Lower leg skin (tissue), 4 donors: ENCODE data around the gene UTF1. TPM values are rescaled to one million over a fixed set of nuclear protein-coding genes. Genes with fewer than 3 reads are reported as not detected.

ENCODE experiments used
- DNase-seq, 2 donors: peaks; one replicate each; pipeline ENCODE4 v3.0.0-alpha.2; 2019; ENCODE audit warnings: low spot score in 2 of 2
- H3K4me3 ChIP-seq: fragments of 200-600 bp; sonication (generic); 2 replicates; pipeline ENCODE4 v1.5.1; 2017; ENCODE audit warnings: mild to moderate bottlenecking, low read depth; ENCODE audit not compliant: poor library complexity, severe bottlenecking
- CTCF ChIP-seq, 3 donors: fragments of 450-650 bp; IDR thresholded peaks; one replicate each; pipeline ENCODE4 v1.5.1; 2016; ENCODE audit warnings: antibody characterized with exemption in 3 of 3, mild to moderate bottlenecking in 3 of 3, moderate library complexity in 2 of 3
- POLR2A ChIP-seq, 2 donors: fragments of 450-650 bp; IDR thresholded peaks; one replicate each; pipeline ENCODE4 v1.6.1; 2016 to 2017; ENCODE audit warnings: antibody characterized with exemption in 2 of 2, mild to moderate bottlenecking in 1 of 2, moderate library complexity in 1 of 2
- WGBS, 2 donors: methylation state at CpG; one replicate each; pipeline ENCODE4 v1.1.5; 2018; 5-methylcytosine and 5-hydroxymethylcytosine counted together
- intact Hi-C: fragments of 100-400 bp; cut with DNase I; formaldehyde crosslinking; loops from one replicate; pipeline ENCODE4 v1.15.0; 2023; ENCODE audit warnings: low total_unique reads
- total RNA-seq, 4 donors: library from RNA; depleted of rRNA; stranded (reverse); fragments of >200 nt; gene quantifications; one replicate each; pipeline ENCODE4 v1.1.0, GENCODE V29; 2016

UTF1 gene
- total RNA-seq, 4 donors from 2014 or later, result not detected

GRCh38 chr10:133235265-133235855 is 5.3 kb downstream of the UTF1 start:
- intact Hi-C loops, result no loop called here
- H3K4me3 ChIP-seq, result no peak overlapping the region
- TF ChIP-seq CTCF (IDR thresholded peaks at IDR 0.05) (no peak), POLR2A (IDR thresholded peaks at IDR 0.05) (no peak)
- WGBS, 2 donors, result 3 to 10% methylated on average over 17 to 40 of the region's 48 CpGs
- DNase-seq, result no peak

GRCh38 chr10:133235932-133236331 is 5.9 kb downstream of the UTF1 start:
- DNase-seq, result no peak
- H3K4me3 ChIP-seq, result no peak overlapping the region
- TF ChIP-seq CTCF (IDR thresholded peaks at IDR 0.05), result no peak
- no peak for TF ChIP-seq POLR2A (IDR thresholded peaks at IDR 0.05)
- 2 to 3% methylated on average over 15 to 18 of the region's 18 CpGs for WGBS, 2 donors
- intact Hi-C loops, result no loop called here

- 1 to 4% methylated on average over 34 to 40 of the region's 103 CpGs for WGBS, 2 donors
- no peak for TF ChIP-seq CTCF (IDR thresholded peaks at IDR 0.05)
- no peak for TF ChIP-seq POLR2A (IDR thresholded peaks at IDR 0.05)
- H3K4me3 ChIP-seq, result no peak overlapping the region
- intact Hi-C loops, result no loop called here
- no peak for DNase-seq
Measured at GRCh38 chr10:133236401-133237240, 6.6 kb downstream of the UTF1 start.

- intact Hi-C loops, result no loop called here
- WGBS, 2 donors, result 0% methylated on average over 2 to 19 of the region's 32 CpGs
- DNase-seq, result no peak
- no peak overlapping the region for H3K4me3 ChIP-seq
- TF ChIP-seq CTCF (IDR thresholded peaks at IDR 0.05) (no peak), POLR2A (IDR thresholded peaks at IDR 0.05) (no peak)
Measured at GRCh38 chr10:133237241-133237587, 7.2 kb downstream of the UTF1 start.

GRCh38 chr10:133237588-133238465 is 7.8 kb downstream of the UTF1 start, which contains the start of gene VENTX:
VENTX (plus strand) TSS chr10:133237855; CDS start chr10:133237915, 60 bp downstream.
- no peak within 1 kb of the TSS for H3K4me3 ChIP-seq
- intact Hi-C loops, result no loop called here
- no peak for TF ChIP-seq CTCF (IDR thresholded peaks at IDR 0.05)
- 4 to 8% methylated on average over 49 to 54 of the region's 60 CpGs for WGBS, 2 donors
- no peak for DNase-seq
